Liver (tissue), 9 donors: ENCODE data around the gene PTPRC. TPM values are rescaled to one million over a fixed set of nuclear protein-coding genes. Genes with fewer than 3 reads are reported as not detected.

Experiments
- DNase-seq: peaks from one replicate; pipeline ENCODE4 v3.0.0-alpha.2; 2017; ENCODE audit warnings: low spot score
- H3K27ac ChIP-seq, 2 donors: one replicate each; pipeline ENCODE4 v1.7.0; 2013; ENCODE audit warnings: inconsistent platforms in 2 of 2, low read length in 2 of 2, control low read depth in 1 of 2, low read depth in 1 of 2, mild to moderate bottlenecking in 1 of 2
- H3K27me3 ChIP-seq, 4 donors: one replicate each; pipeline versions ENCODE4 v1.6.1 to v1.7.0; 2013; ENCODE audit warnings: low read length in 3 of 4, inconsistent platforms in 1 of 4, mild to moderate bottlenecking in 1 of 4, moderate library complexity in 1 of 4; ENCODE audit not compliant: control insufficient read depth in 4 of 4, insufficient read depth in 4 of 4
- H3K36me3 ChIP-seq, 4 donors: one replicate each; pipeline versions ENCODE4 v1.6.1 to v1.7.0; 2013; ENCODE audit warnings: low read length in 3 of 4, mild to moderate bottlenecking in 3 of 4, low read depth in 1 of 4, moderate library complexity in 1 of 4; ENCODE audit not compliant: control insufficient read depth in 4 of 4, insufficient read depth in 3 of 4
- H3K4me1 ChIP-seq, 4 donors: one replicate each; pipeline versions ENCODE4 v1.6.1 to v1.7.0; 2013; ENCODE audit warnings: low read length in 3 of 4, mild to moderate bottlenecking in 3 of 4, moderate library complexity in 1 of 4; ENCODE audit not compliant: control insufficient read depth in 4 of 4, insufficient read depth in 4 of 4
- H3K4me3 ChIP-seq, 3 donors: one replicate each; pipeline versions ENCODE4 v1.6.1 to v1.7.0; 2013; ENCODE audit warnings: low read length in 3 of 3, control low read depth in 1 of 3, low read depth in 1 of 3, mild to moderate bottlenecking in 1 of 3
- H3K9ac ChIP-seq, 2 donors: one replicate each; pipeline ENCODE4 v1.7.0; 2013; ENCODE audit warnings: low read length in 2 of 2, mild to moderate bottlenecking in 2 of 2, moderate library complexity in 2 of 2, control low read depth in 1 of 2, low read depth in 1 of 2
- H3K9me3 ChIP-seq, 4 donors: one replicate each; pipeline versions ENCODE4 v1.6.1 to v1.7.0; 2013; ENCODE audit warnings: low read length in 3 of 4; ENCODE audit not compliant: control insufficient read depth in 4 of 4
- CTCF ChIP-seq: fragments of 150-350 bp; IDR thresholded peaks from 2 replicates; pipeline ENCODE4 v1.5.1; 2017; ENCODE audit warnings: improper control_type of control experiment, low read depth, low read length; ENCODE audit not compliant: missing input control
- EGR1 ChIP-seq, 2 donors: IDR thresholded peaks; 2 replicates each; pipeline ENCODE4 v1.6.1; 2016 to 2018; ENCODE audit warnings: antibody characterized with exemption in 2 of 2, low read depth in 2 of 2
- FOXA1 ChIP-seq: IDR thresholded peaks from 2 replicates; pipeline ENCODE4 v1.6.1; 2016; ENCODE audit warnings: antibody characterized with exemption
- FOXA2 ChIP-seq: IDR thresholded peaks from 2 replicates; pipeline ENCODE4 v1.6.1; 2016; ENCODE audit warnings: antibody characterized with exemption
- GABPA ChIP-seq, 2 donors: IDR thresholded peaks in 1 of 2; conservative IDR thresholded peaks in 1 of 2; 2 replicates each; pipeline ENCODE4 v1.6.1; 2016; ENCODE audit warnings: antibody characterized with exemption in 2 of 2, mild to moderate bottlenecking in 1 of 2, moderate library complexity in 1 of 2
- HNF4A ChIP-seq, 2 donors: conservative IDR thresholded peaks; 2 replicates each; pipeline ENCODE4 v1.6.1; 2016; ENCODE audit warnings: antibody characterized with exemption in 2 of 2, mild to moderate bottlenecking in 2 of 2
- HNF4G ChIP-seq: IDR thresholded peaks from 2 replicates; pipeline ENCODE4 v1.6.1; 2016; ENCODE audit warnings: antibody characterized with exemption
- JUND ChIP-seq, 2 donors: IDR thresholded peaks; 2 replicates each; pipeline ENCODE4 v1.6.1; 2016; ENCODE audit warnings: antibody characterized with exemption in 2 of 2
- MAX ChIP-seq: IDR thresholded peaks from 2 replicates; pipeline ENCODE4 v1.6.1; 2016; ENCODE audit warnings: antibody characterized with exemption
- NR2F2 ChIP-seq: IDR thresholded peaks from 2 replicates; pipeline ENCODE4 v1.6.1; 2016; ENCODE audit warnings: antibody characterized with exemption
- RAD21 ChIP-seq, 2 donors: IDR thresholded peaks; 2 replicates each; pipeline ENCODE4 v1.6.1; 2016; ENCODE audit warnings: antibody characterized with exemption in 2 of 2, mild to moderate bottlenecking in 2 of 2
- SP1 ChIP-seq: IDR thresholded peaks from 2 replicates; pipeline ENCODE4 v1.6.1; 2018; ENCODE audit warnings: antibody characterized with exemption, mild to moderate bottlenecking
- TAF1 ChIP-seq: conservative IDR thresholded peaks from 2 replicates; pipeline ENCODE4 v1.6.1; 2016; ENCODE audit warnings: antibody characterized with exemption, mild to moderate bottlenecking
- YY1 ChIP-seq: IDR thresholded peaks from 2 replicates; pipeline ENCODE4 v1.6.1; 2016; ENCODE audit warnings: antibody characterized with exemption, mild to moderate bottlenecking
- ZBTB33 ChIP-seq: IDR thresholded peaks from 2 replicates; pipeline ENCODE4 v1.6.1; 2016; ENCODE audit warnings: antibody characterized with exemption
- WGBS: extraction: QIAGEN DNeasy Blood & Tissue Kit; methylation state at CpG from one replicate; pipeline ENCODE4 v1.1.7; 2013; 5-methylcytosine and 5-hydroxymethylcytosine counted together
- polyA plus RNA-seq, 2 donors: library from polyadenylated mRNA; stranded (reverse) in 1 of 2; unstranded in 1 of 2; fragments of 200-250 nt in 1 of 2; fragments of >200 nt in 1 of 2; fragmentation: Nextera tagmentation in 1 of 2; extraction: Ambion mirVana in 1 of 2; gene quantifications; one replicate each; pipeline versions ENCODE4 v1.2.1 to v1.2.3, GENCODE V29; 2013 to 2015
- total RNA-seq, 2 donors: library from RNA; depleted of rRNA; stranded (reverse); fragments of >200 nt; gene quantifications; one replicate each; pipeline ENCODE4 v1.2.3, GENCODE V29; 2014
- TF ChIP-seq, protein P1 (sequence below): IDR thresholded peaks from 2 replicates; pipeline ENCODE4 v1.6.1; 2016; ENCODE audit warnings: antibody characterized with exemption
- donor health status: healthy.
- donor health status: healthy.
- donor health status: healthy.
- donor health status: healthy.
- donor health status: healthy.

PTPRC gene
- total and polyA plus RNA-seq, 4 donors: 5.8 to 34.1 (median 16.2) TPM

DNA sequence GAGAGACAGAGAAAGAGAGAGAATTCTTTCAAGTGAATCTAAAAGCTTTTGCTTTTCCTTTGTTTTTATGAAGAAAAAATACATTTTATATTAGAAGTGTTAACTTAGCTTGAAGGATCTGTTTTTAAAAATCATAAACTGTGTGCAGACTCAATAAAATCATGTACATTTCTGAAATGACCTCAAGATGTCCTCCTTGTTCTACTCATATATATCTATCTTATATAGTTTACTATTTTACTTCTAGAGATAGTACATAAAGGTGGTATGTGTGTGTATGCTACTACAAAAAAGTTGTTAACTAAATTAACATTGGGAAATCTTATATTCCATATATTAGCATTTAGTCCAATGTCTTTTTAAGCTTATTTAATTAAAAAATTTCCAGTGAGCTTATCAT is 117.6 kb downstream of the PTPRC start:
- Histone ChIP-seq H3K4me3 (no peak overlapping the region), H3K4me1 (no peaks in the 10 kb centered on the region), H3K9me3 (no peaks in the 10 kb centered on the region), H3K27me3 (no peaks in the 10 kb centered on the region), H3K9ac (no peak overlapping the region), H3K36me3 (peaks cover 0 to under 1% (median 0%) of the 10 kb centered on the region in 4 donors), H3K27ac (no peak overlapping the region)
- no peak for DNase-seq
- no peak for TF ChIP-seq HNF4A (conservative IDR thresholded peaks at IDR 0.05)
- TF ChIP-seq RAD21 (IDR thresholded peaks at IDR 0.05): peak; percentile 65
- no peak for TF ChIP-seq HNF4G
- TF ChIP-seq FOXA2: no peak
- peak; percentile 20 for TF ChIP-seq CTCF

DNA sequence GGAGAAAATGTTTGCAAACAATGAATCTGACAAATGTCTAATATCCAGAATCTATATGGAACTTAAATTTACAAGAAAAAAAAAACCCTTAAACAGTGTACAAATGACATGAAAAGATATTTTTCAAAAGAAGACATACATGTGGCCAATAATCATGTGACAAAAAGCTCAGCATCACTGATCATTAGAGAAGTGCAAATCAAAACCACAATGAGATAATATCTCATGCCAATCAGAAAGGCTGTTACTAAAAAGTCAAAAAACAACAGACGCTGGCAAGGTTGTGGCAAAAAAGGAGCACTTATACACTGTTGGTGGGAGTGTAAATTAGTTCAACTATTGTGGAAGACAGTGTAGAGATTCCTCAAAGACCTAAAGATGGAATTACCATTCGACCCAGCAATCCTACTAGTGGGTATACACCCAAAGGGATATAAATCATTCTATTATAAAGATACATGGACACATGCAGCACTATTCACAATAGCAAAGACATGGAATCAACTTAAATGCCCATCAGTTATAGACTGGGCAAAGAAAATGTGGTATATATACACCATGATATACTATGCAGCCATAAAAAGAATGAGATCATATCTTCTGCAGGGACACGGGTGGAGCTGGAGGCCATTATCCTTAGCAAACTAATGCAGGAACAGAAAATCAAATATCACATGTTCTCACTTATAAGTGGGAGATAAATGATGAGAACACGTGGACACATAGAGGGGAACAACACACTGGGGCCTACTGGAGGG is 123.2 kb downstream of the PTPRC start:
- no peak overlapping the region for H3K27ac ChIP-seq
- TF ChIP-seq ZBTB33 (no peak), RAD21 (IDR thresholded peaks at IDR 0.05) (no peak), NR2F2 (no peak), FOXA1 (no peak), GABPA (IDR thresholded peaks at IDR 0.05 in 1 of 2, conservative IDR thresholded peaks at IDR 0.05 in 1 of 2) (no peak), EGR1 (IDR thresholded peaks at IDR 0.05; ENCODE audit: low read depth in 2 of 2) (no peak), TAF1 (no peak), MAX (no peak), YY1 (no peak), HNF4G (no peak), FOXA2 (no peak), JUND (IDR thresholded peaks at IDR 0.05) (no peak), SP1 (no peak), HNF4A (conservative IDR thresholded peaks at IDR 0.05) (no peak)
- TF ChIP-seq, protein P1, sequence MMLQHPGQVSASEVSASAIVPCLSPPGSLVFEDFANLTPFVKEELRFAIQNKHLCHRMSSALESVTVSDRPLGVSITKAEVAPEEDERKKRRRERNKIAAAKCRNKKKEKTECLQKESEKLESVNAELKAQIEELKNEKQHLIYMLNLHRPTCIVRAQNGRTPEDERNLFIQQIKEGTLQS: no peak
- 83% methylated on average over 4 of the region's 4 CpGs for WGBS
- no peaks in the 10 kb centered on the region for H3K4me1 ChIP-seq
- H3K27me3 ChIP-seq: no peaks in the 10 kb centered on the region
- DNase-seq: no peak
- no peaks in the 10 kb centered on the region for H3K36me3 ChIP-seq
- no peak overlapping the region for H3K9ac ChIP-seq
- H3K9me3 ChIP-seq: no peaks in the 10 kb centered on the region
- no peak overlapping the region for H3K4me3 ChIP-seq
